Measurements from ENCODE around the gene IL32.
A peak's percentile ranks its signal among the peaks of the same experiment; 100 is the strongest.

DNA sequence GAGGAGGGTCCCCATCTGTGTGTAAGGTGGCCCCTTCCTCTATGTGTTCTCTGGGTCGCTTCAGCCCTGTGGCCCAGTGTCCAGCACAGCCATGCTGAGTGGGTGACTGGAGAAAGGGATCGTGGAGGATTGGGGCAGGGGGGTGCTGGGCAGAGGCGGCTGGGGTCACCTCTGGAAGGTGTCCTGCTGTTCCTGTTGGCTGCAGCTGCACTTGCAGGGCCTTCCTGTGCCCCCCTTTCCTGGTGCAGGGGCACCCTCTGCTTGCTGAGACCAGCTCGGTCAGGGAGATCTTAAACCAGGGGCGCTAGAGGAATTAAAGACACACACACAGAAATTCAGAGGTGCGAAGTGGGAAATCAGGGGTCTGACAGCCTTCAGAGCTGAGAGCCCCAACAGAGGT is 11.1 kb downstream of the IL32 start:
- TF ChIP-seq EZH2 (IDR thresholded peaks at IDR 0.05; ENCODE audit: borderline replicate concordance, low read depth, low read length, severe bottlenecking) (no peak), CTCF (IDR thresholded peaks at IDR 0.05; ENCODE audit: borderline replicate concordance, extremely low read depth, low read length, poor library complexity, severe bottlenecking) (peak; percentile 44)
